Stimulated activated memory B cell treated with anti-CD40 and anti-IgM and Interleukin-4, amounts not matched to agents 10 μg/mL and 1 μg/mL and 100 μg/mL, for 72 hours (primary cell): Measurements from ENCODE around the gene DTX1.

Experiments
- ATAC-seq: fragments of 150-1000 bp; cut with Tn5 transposase; 2 replicates; pipeline ENCODE4 v1.10.0; 2021
- H3K27ac Mint-ChIP-seq: one replicate; pipeline ENCODE4 v1.8.0; 2022; ENCODE audit warnings: mild to moderate bottlenecking, mixed read lengths
- H3K27me3 Mint-ChIP-seq: one replicate; pipeline ENCODE4 v1.8.0; 2022; ENCODE audit warnings: mixed read lengths
- H3K36me3 Mint-ChIP-seq: one replicate; pipeline ENCODE4 v1.8.0; 2022; ENCODE audit warnings: mixed read lengths
- H3K4me1 Mint-ChIP-seq: one replicate; pipeline ENCODE4 v1.8.0; 2022; ENCODE audit warnings: mixed read lengths
- H3K4me3 Mint-ChIP-seq: one replicate; pipeline ENCODE4 v1.8.0; 2022; ENCODE audit warnings: mild to moderate bottlenecking, moderate library complexity, mixed read lengths
- H3K9me3 Mint-ChIP-seq: one replicate; pipeline ENCODE4 v1.8.0; 2022; ENCODE audit warnings: mixed read lengths

The DTX1 gene

GRCh38 chr12:113062502-113063395, 6.2 kb downstream of the DTX1 start:
- H3K36me3 Mint-ChIP-seq = peaks cover 18% of the 10 kb centered on the region
- no peaks in the 10 kb centered on the region for H3K27me3 Mint-ChIP-seq
- ATAC-seq = peak; percentile 90
- no peaks in the 10 kb centered on the region for H3K9me3 Mint-ChIP-seq
- H3K27ac Mint-ChIP-seq = no peak overlapping the region
- peak overlapping the region; percentile 59 for H3K4me3 Mint-ChIP-seq
- H3K4me1 Mint-ChIP-seq = peaks cover 62% of the 10 kb centered on the region

- Mint-ChIP-seq H3K4me3 (no peak overlapping the region), H3K36me3 (peaks cover 25% of the 10 kb centered on the region), H3K4me1 (peaks cover 67% of the 10 kb centered on the region)
Observed at GRCh38 chr12:113063396-113064350, 7.1 kb downstream of the DTX1 start.

GRCh38 chr12:113064395-113065125, 8.0 kb downstream of the DTX1 start:
- peaks cover 25% of the 10 kb centered on the region for H3K36me3 Mint-ChIP-seq
- no peaks in the 10 kb centered on the region for H3K27me3 Mint-ChIP-seq
- H3K9me3 Mint-ChIP-seq = no peaks in the 10 kb centered on the region
- H3K4me1 Mint-ChIP-seq = peaks cover 76% of the 10 kb centered on the region
- peak overlapping the region; percentile 58 for H3K4me3 Mint-ChIP-seq
- no peak for ATAC-seq
- H3K27ac Mint-ChIP-seq = no peak overlapping the region

More at GRCh38 chr12:113063396-113064350, 7.1 kb downstream of the DTX1 start:
- ATAC-seq = no peak
- no peak overlapping the region for H3K27ac Mint-ChIP-seq
- H3K9me3 Mint-ChIP-seq = no peaks in the 10 kb centered on the region
- no peaks in the 10 kb centered on the region for H3K27me3 Mint-ChIP-seq

GRCh38 chr12:113065126-113066007, 8.8 kb downstream of the DTX1 start:
- H3K27ac Mint-ChIP-seq = no peak overlapping the region
- peaks cover 25% of the 10 kb centered on the region for H3K36me3 Mint-ChIP-seq
- peak; percentile 40 for ATAC-seq
- peak overlapping the region; percentile 58 for H3K4me3 Mint-ChIP-seq
- no peaks in the 10 kb centered on the region for H3K27me3 Mint-ChIP-seq
- H3K9me3 Mint-ChIP-seq = no peaks in the 10 kb centered on the region
- H3K4me1 Mint-ChIP-seq = peaks cover 84% of the 10 kb centered on the region

GRCh38 chr12:113066813-113067400, 10.4 kb downstream of the DTX1 start:
- ATAC-seq = no peak
- H3K4me1 Mint-ChIP-seq = peaks cover 96% of the 10 kb centered on the region
- no peak overlapping the region for H3K4me3 Mint-ChIP-seq
- peaks cover 26% of the 10 kb centered on the region for H3K36me3 Mint-ChIP-seq
- H3K27ac Mint-ChIP-seq = no peak overlapping the region
- H3K9me3 Mint-ChIP-seq = no peaks in the 10 kb centered on the region
- no peaks in the 10 kb centered on the region for H3K27me3 Mint-ChIP-seq

GRCh38 chr12:113067987-113068935, 11.7 kb downstream of the DTX1 start:
- Mint-ChIP-seq H3K4me1 (peaks cover 92% of the 10 kb centered on the region), H3K27me3 (no peaks in the 10 kb centered on the region), H3K27ac (no peak overlapping the region), H3K4me3 (peak overlapping the region; percentile 30), H3K36me3 (peaks cover 26% of the 10 kb centered on the region), H3K9me3 (no peaks in the 10 kb centered on the region)
- no peak for ATAC-seq

- no peaks in the 10 kb centered on the region for H3K9me3 Mint-ChIP-seq
- peaks cover 94% of the 10 kb centered on the region for H3K4me1 Mint-ChIP-seq
- peak overlapping the region; percentile 68 for H3K27ac Mint-ChIP-seq
- H3K27me3 Mint-ChIP-seq = no peaks in the 10 kb centered on the region
- peaks cover 28% of the 10 kb centered on the region for H3K36me3 Mint-ChIP-seq
- no peak for ATAC-seq
- H3K4me3 Mint-ChIP-seq = peak overlapping the region; percentile 26
Observed at GRCh38 chr12:113069149-113069548, 12.6 kb downstream of the DTX1 start.

GRCh38 chr12:113069751-113070116, 13.2 kb downstream of the DTX1 start:
- ATAC-seq = no peak
- Mint-ChIP-seq H3K36me3 (peaks cover 29% of the 10 kb centered on the region), H3K27me3 (no peaks in the 10 kb centered on the region), H3K4me3 (peak overlapping the region; percentile 45), H3K27ac (peak overlapping the region; percentile 68), H3K4me1 (peaks cover 94% of the 10 kb centered on the region), H3K9me3 (no peaks in the 10 kb centered on the region)

GRCh38 chr12:113070117-113070906, 13.8 kb downstream of the DTX1 start:
- peaks cover 94% of the 10 kb centered on the region for H3K4me1 Mint-ChIP-seq
- peaks cover 24% of the 10 kb centered on the region for H3K36me3 Mint-ChIP-seq
- peak overlapping the region; percentile 62 for H3K4me3 Mint-ChIP-seq
- ATAC-seq = peak; percentile 81
- H3K27me3 Mint-ChIP-seq = no peaks in the 10 kb centered on the region
- H3K9me3 Mint-ChIP-seq = no peaks in the 10 kb centered on the region
- peak overlapping the region; percentile 68 for H3K27ac Mint-ChIP-seq

- Mint-ChIP-seq H3K27me3 (no peaks in the 10 kb centered on the region), H3K9me3 (no peaks in the 10 kb centered on the region), H3K4me1 (peaks cover 92% of the 10 kb centered on the region), H3K4me3 (peak overlapping the region; percentile 62), H3K36me3 (peaks cover 29% of the 10 kb centered on the region), H3K27ac (peak overlapping the region; percentile 68)
- ATAC-seq = no peak
Observed at GRCh38 chr12:113071135-113072112, 14.9 kb downstream of the DTX1 start.

- H3K4me3 Mint-ChIP-seq = no peak overlapping the region
- peaks cover 29% of the 10 kb centered on the region for H3K36me3 Mint-ChIP-seq
- no peaks in the 10 kb centered on the region for H3K27me3 Mint-ChIP-seq
- H3K9me3 Mint-ChIP-seq = no peaks in the 10 kb centered on the region
- H3K4me1 Mint-ChIP-seq = peaks cover 91% of the 10 kb centered on the region
- no peak for ATAC-seq
- peak overlapping the region; percentile 15 for H3K27ac Mint-ChIP-seq
Observed at GRCh38 chr12:113072136-113072535, 15.6 kb downstream of the DTX1 start.
